Testis (tissue), 3 donors: ENCODE results near the gene SH3PXD2B. TPM values are rescaled to one million over a fixed set of nuclear protein-coding genes. Genes with fewer than 3 reads are reported as not detected.
"Not testable (repeated sequence)": the region's sequence is repeated elsewhere in the genome, so short reads cannot be mapped to it uniquely, and the experiment has no call there.

Experiments
- DNase-seq: peaks from one replicate; pipeline ENCODE4 v3.0.0-alpha.2; 2019
- H3K27ac ChIP-seq, 2 donors: fragments of 200-600 bp; sonication (generic); one replicate each; pipeline ENCODE4 v1.5.1; 2019
- H3K27me3 ChIP-seq: fragments of 200-600 bp; sonication (generic); one replicate; pipeline ENCODE4 v1.5.1; 2019
- H3K36me3 ChIP-seq: fragments of 200-600 bp; sonication (generic); one replicate; pipeline ENCODE4 v1.5.1; 2017; ENCODE audit warnings: low read depth; ENCODE audit errors: missing control alignments
- H3K4me1 ChIP-seq: fragments of 200-600 bp; sonication (generic); one replicate; pipeline ENCODE4 v1.5.1; 2019
- H3K4me3 ChIP-seq, 2 donors: fragments of 200-600 bp; sonication (generic); one replicate each; pipeline ENCODE4 v1.5.1; 2017 to 2019
- H3K9me3 ChIP-seq: fragments of 200-600 bp; sonication (generic); one replicate; pipeline ENCODE4 v1.5.1; 2017
- POLR2A ChIP-seq: fragments of 450-650 bp; IDR thresholded peaks from one replicate; pipeline ENCODE4 v1.6.1; 2017; ENCODE audit warnings: antibody characterized with exemption, mild to moderate bottlenecking, moderate library complexity
- WGBS, 2 donors: methylation state at CpG; one replicate each; pipeline ENCODE4 v1.1.5; 2018; 5-methylcytosine and 5-hydroxymethylcytosine counted together
- intact Hi-C: fragments of 100-400 bp; cut with DNase I; formaldehyde crosslinking; loops from one replicate; pipeline ENCODE4 v1.15.1; 2023; ENCODE audit warnings: low total_unique reads
- polyA plus RNA-seq: library from polyadenylated mRNA; stranded (reverse); fragments of 350-450 nt; fragmentation: Illumina TruSeq; extraction: RNeasy Lipid Tissue Mini Kit (QIAGEN cat#74804); gene quantifications from one replicate; pipeline ENCODE4 v1.2.3, GENCODE V29; 2014; ENCODE audit warnings: low read depth, low replicate concordance; ENCODE audit not compliant: insufficient read depth
- total RNA-seq, 2 donors: library from RNA; depleted of rRNA; stranded (reverse); fragments of >200 nt; gene quantifications; one replicate each; pipeline ENCODE4 v1.2.3, GENCODE V29; 2016
- TF ChIP-seq, protein P1 (sequence below), 3 experiments: fragments of 450-650 bp in 2 of 3; fragments of 200-600 bp in 1 of 3; sonication (generic) in 1 of 3; IDR thresholded peaks; one replicate each; pipeline ENCODE4 v1.5.1; 2016 to 2019; ENCODE audit warnings: antibody characterized with exemption in 3 of 3, mild to moderate bottlenecking in 2 of 3, moderate library complexity in 1 of 3

Gene SH3PXD2B
- total and polyA plus RNA-seq, 3 donors from 2014 or later: 18.3 to 29.4 (median 20.2) TPM

DNA sequence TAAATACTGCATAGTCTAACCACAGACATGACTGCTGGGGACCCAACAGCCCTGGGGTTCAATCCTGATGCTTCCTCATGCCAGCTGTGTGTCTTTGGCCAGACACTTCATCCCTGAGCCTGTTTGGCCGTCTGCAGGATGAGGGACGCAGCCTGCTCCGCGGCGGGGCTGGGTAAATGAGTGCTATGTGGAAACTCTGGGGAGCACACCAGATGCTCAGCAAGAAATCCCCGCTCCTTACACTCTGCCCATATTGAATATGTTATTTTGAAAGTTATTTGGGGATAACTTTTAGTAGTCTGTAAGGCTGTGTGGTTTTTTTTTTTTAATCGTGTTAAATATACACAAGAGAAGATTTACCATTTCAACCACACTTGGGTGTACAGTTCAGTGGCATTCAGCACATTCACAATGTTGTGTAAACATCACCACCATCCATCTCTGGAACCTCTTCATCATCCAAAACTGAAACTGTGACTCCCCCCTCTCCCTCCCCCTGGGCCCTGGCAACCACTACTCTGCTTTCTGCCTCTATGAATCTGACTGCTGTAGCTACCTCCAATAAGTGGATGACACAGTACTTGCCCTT lies 42.7 kb downstream of the SH3PXD2B start:
- intact Hi-C loops: no loop called here
- Histone ChIP-seq H3K27me3 (no peaks in the 10 kb centered on the region), H3K27ac (peak overlapping the region; percentile 49 to 87), H3K4me1 (peaks cover 50% of the 10 kb centered on the region), H3K9me3 (no peaks in the 10 kb centered on the region), H3K36me3 (no peaks in the 10 kb centered on the region), H3K4me3 (no peak overlapping the region)
- no peak for TF ChIP-seq POLR2A
- TF ChIP-seq, protein P1, sequence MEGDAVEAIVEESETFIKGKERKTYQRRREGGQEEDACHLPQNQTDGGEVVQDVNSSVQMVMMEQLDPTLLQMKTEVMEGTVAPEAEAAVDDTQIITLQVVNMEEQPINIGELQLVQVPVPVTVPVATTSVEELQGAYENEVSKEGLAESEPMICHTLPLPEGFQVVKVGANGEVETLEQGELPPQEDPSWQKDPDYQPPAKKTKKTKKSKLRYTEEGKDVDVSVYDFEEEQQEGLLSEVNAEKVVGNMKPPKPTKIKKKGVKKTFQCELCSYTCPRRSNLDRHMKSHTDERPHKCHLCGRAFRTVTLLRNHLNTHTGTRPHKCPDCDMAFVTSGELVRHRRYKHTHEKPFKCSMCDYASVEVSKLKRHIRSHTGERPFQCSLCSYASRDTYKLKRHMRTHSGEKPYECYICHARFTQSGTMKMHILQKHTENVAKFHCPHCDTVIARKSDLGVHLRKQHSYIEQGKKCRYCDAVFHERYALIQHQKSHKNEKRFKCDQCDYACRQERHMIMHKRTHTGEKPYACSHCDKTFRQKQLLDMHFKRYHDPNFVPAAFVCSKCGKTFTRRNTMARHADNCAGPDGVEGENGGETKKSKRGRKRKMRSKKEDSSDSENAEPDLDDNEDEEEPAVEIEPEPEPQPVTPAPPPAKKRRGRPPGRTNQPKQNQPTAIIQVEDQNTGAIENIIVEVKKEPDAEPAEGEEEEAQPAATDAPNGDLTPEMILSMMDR (IDR thresholded peaks at IDR 0.05): no peak
- WGBS, 2 donors: 57 to 62% methylated on average over 7 of the region's 7 CpGs
- no peak for DNase-seq

DNA sequence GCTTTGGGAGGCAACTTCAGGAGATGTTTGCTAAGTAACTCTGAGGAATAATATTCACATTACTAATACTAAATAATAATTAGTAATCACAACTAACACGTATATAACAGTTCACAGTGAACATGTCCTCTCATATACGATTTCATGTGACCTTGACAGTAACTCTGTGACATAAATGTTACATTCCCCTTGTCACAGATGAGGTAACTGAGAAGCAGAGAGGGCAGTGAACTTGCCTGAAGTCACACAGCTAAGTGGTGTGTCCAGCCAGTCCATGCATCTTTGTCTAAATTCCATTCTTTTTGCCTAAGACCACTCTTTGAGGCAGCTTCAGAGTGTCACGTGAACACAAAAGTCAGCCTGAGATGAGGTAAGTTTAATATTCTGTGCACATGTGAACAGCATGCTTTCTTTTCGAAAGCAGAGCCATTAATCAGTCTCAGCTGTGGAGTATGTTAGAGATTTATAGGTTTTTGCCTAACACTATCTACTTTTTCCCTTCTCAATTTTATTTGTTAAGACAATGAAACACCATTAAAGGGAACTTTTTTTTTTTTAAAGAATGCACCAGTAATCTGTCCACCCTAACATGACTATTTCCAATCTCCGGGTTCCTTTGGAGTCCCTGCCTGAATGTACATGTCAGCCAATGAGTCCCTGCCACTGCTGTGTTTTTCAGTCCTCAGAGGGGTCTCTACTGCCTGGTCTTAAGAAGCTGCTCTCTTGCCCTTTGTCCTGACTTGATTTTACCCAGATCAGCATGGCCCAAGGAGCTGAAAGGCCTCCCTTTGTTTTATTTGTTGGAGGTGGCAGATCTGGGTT lies 43.5 kb downstream of the SH3PXD2B start:
- 65 to 74% methylated on average over 5 of the region's 5 CpGs for WGBS, 2 donors
- H3K4me1 ChIP-seq: peaks cover 50% of the 10 kb centered on the region
- no peaks in the 10 kb centered on the region for H3K9me3 ChIP-seq
- no peaks in the 10 kb centered on the region for H3K36me3 ChIP-seq
- DNase-seq: no peak
- TF ChIP-seq, protein P1 (IDR thresholded peaks at IDR 0.05): no peak
- no peak for TF ChIP-seq POLR2A
- intact Hi-C loops: no loop called here
- peak overlapping the region; percentile 49 to 87 for H3K27ac ChIP-seq
- no peaks in the 10 kb centered on the region for H3K27me3 ChIP-seq
- H3K4me3 ChIP-seq: no peak overlapping the region

- peak overlapping the region in 1 of 2 donors; percentile 87 for H3K27ac ChIP-seq
- no peak overlapping the region for H3K4me3 ChIP-seq
- H3K4me1 ChIP-seq: peaks cover 44% of the 10 kb centered on the region
- no peaks in the 10 kb centered on the region for H3K9me3 ChIP-seq
- 92 to 94% methylated on average over 4 of the region's 4 CpGs for WGBS, 2 donors
- intact Hi-C loops: no loop called here
- no peak for DNase-seq
- H3K27me3 ChIP-seq: no peaks in the 10 kb centered on the region
- TF ChIP-seq POLR2A: no peak
- TF ChIP-seq, protein P1 (IDR thresholded peaks at IDR 0.05): no peak
- H3K36me3 ChIP-seq: no peaks in the 10 kb centered on the region
Observed at GRCh38 chr5:172410160-172410559, 44.2 kb downstream of the SH3PXD2B start.

GRCh38 chr5:172409477-172409876 lies 44.8 kb downstream of the SH3PXD2B start:
- DNase-seq, intact Hi-C loops, H3K9me3 ChIP-seq, H3K4me3 ChIP-seq, H3K27me3 ChIP-seq, H3K36me3 ChIP-seq: not testable (repeated sequence)
- peaks cover 37% of the 10 kb centered on the region for H3K4me1 ChIP-seq
- WGBS, 2 donors: 92 to 96% methylated on average over 5 of the region's 5 CpGs
- H3K27ac ChIP-seq: peak overlapping the region in 1 of 2 donors; percentile 87

- 50 to 63% methylated on average over 9 of the region's 9 CpGs for WGBS, 2 donors
- no peaks in the 10 kb centered on the region for H3K9me3 ChIP-seq
- H3K27me3 ChIP-seq: no peaks in the 10 kb centered on the region
- no peak overlapping the region for H3K4me3 ChIP-seq
- DNase-seq: no peak
- TF ChIP-seq POLR2A: no peak
- TF ChIP-seq, protein P1 (IDR thresholded peaks at IDR 0.05): no peak
- intact Hi-C loops: no loop called here
- H3K4me1 ChIP-seq: peaks cover 38% of the 10 kb centered on the region
- peak overlapping the region; percentile 48 to 87 for H3K27ac ChIP-seq
- H3K36me3 ChIP-seq: no peaks in the 10 kb centered on the region
Observed at GRCh38 chr5:172407822-172408221, 46.5 kb downstream of the SH3PXD2B start.
